ENCODE results near the gene KRT7.
A peak's percentile ranks its signal among the peaks of the same experiment; 100 is the strongest.

The KRT7 gene

GRCh38 chr12:52200781-52201450 is 32.1 kb upstream of the KRT7 start:
- no peak for TF ChIP-seq SPI1 (IDR thresholded peaks at IDR 0.05; ENCODE audit: borderline replicate concordance, low read depth)
- no peak for TF ChIP-seq POLR2AphosphoS5 (IDR thresholded peaks at IDR 0.05; ENCODE audit: low read depth)
- no peak for TF ChIP-seq REST (IDR thresholded peaks at IDR 0.05; ENCODE audit: insufficient replicate concordance, low read depth)
- no peak for TF ChIP-seq CTCF (IDR thresholded peaks at IDR 0.05; ENCODE audit: insufficient read depth, low read length)
- TF ChIP-seq GABPA (IDR thresholded peaks at IDR 0.05; ENCODE audit: low read depth) = no peak
- no peak overlapping the region for H3K4me3 ChIP-seq (replicated peaks; ENCODE audit: insufficient read depth, low read length)
- no peaks in the 10 kb centered on the region for H3K27me3 ChIP-seq (ENCODE audit: insufficient read depth, poor library complexity, severe bottlenecking)
- peak overlapping the region; percentile 97; the same call in 1 of the 2 replicates for H3K27ac ChIP-seq (replicated peaks)
- no peak for DNase-seq (ENCODE audit: low read depth in 1 of 2, low spot score in 1 of 2)

DNA sequence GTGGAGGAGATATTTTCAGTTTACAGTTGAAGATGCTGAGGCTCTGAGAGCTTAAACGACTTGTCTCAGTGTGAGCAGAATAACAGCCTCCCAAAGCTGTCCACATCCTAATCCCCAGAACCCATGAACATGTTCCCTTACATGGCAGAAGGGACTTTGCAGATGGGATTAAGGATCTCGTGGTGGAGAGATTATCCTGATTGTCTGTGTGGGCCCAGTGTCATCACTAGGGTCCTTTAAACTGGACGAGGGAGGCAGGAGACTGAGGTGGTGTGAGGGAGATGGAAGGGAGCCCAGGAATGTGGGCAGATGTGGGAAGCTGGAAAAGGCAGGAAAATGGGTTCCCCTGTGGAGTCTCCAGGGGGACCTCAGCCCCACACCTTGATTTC is 31.6 kb upstream of the KRT7 start:
- DNase-seq (ENCODE audit: low read depth in 1 of 2, low spot score in 1 of 2) = no peak
- no peak for TF ChIP-seq POLR2AphosphoS5 (IDR thresholded peaks at IDR 0.05; ENCODE audit: low read depth)
- TF ChIP-seq SPI1 (IDR thresholded peaks at IDR 0.05; ENCODE audit: borderline replicate concordance, low read depth) = no peak
- TF ChIP-seq REST (IDR thresholded peaks at IDR 0.05; ENCODE audit: insufficient replicate concordance, low read depth) = no peak
- no peak for TF ChIP-seq CTCF (IDR thresholded peaks at IDR 0.05; ENCODE audit: insufficient read depth, low read length)
- no peak for TF ChIP-seq GABPA (IDR thresholded peaks at IDR 0.05; ENCODE audit: low read depth)
- Histone ChIP-seq H3K27ac (replicated peaks) (peak overlapping the region; percentile 79; the same call in 1 of the 2 replicates), H3K4me3 (replicated peaks; ENCODE audit: insufficient read depth, low read length) (no peak overlapping the region), H3K27me3 (ENCODE audit: insufficient read depth, poor library complexity, severe bottlenecking) (no peaks in the 10 kb centered on the region)

GRCh38 chr12:52202361-52203078 is 30.5 kb upstream of the KRT7 start:
- DNase-seq (ENCODE audit: low read depth in 1 of 2, low spot score in 1 of 2) = peak in 1 of 2 experiments; percentile 39
- TF ChIP-seq GABPA (IDR thresholded peaks at IDR 0.05; ENCODE audit: low read depth) (no peak), CTCF (IDR thresholded peaks at IDR 0.05; ENCODE audit: insufficient read depth, low read length) (no peak), REST (IDR thresholded peaks at IDR 0.05; ENCODE audit: insufficient replicate concordance, low read depth) (no peak), SPI1 (IDR thresholded peaks at IDR 0.05; ENCODE audit: borderline replicate concordance, low read depth) (no peak), POLR2AphosphoS5 (IDR thresholded peaks at IDR 0.05; ENCODE audit: low read depth) (no peak)
- peak overlapping the region; percentile 79 for H3K27ac ChIP-seq (replicated peaks)
- H3K4me3 ChIP-seq (replicated peaks; ENCODE audit: insufficient read depth, low read length) = no peak overlapping the region
- H3K27me3 ChIP-seq (ENCODE audit: insufficient read depth, poor library complexity, severe bottlenecking) = no peaks in the 10 kb centered on the region
